ENCODE data around the gene MSH3. TPM values are rescaled to one million over a fixed set of nuclear protein-coding genes. Genes with fewer than 3 reads are reported as not detected.
A peak's percentile ranks its signal among the peaks of the same experiment; 100 is the strongest.

MSH3 gene
- polyA plus RNA-seq, 4 donors: 3.5 to 15.6 (median 4.8) TPM

DNA sequence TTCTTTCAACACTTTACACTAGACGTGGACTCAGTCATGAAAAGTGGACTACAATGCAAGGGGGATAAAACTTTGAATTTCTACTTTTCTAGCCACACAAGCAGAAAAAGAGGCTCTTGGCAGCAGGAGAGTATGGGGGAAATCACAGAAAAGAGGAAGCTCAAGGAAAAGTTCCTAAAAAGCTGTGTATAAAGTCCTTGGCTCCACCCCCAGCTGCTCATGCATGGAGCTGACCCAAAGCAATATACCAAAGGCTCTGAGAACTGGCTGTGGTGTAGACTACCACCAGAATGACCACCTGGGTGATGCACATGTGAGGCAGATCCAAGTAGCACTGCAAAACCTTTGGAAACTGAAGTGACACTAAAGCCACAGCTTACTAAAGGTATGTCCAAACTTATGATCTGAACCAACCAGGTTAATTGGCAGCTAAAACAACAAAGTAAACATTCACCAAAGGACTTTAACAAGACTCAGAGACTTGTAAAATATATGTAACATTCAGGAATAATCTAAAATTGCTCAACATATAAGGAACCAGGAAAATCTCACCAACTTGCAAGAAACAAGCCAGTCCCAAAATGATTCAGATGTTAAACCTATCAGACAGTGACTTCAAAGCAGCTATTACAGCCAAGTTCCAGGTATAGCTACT, 250.2 kb downstream of the MSH3 start:
- FAIRE-seq (no peak), DNase-seq (no peak)
- peaks cover 0 to 14% of the 10 kb centered on the region in 2 donors for H3K9me3 ChIP-seq (ENCODE audit: control insufficient read depth in 2 of 2, insufficient read depth in 1 of 2, low read depth in 1 of 2, low read length in 1 of 2)
- H3K36me3 ChIP-seq (ENCODE audit: control insufficient read depth in 3 of 3, insufficient read depth in 2 of 3, low read depth in 1 of 3, low read length in 3 of 3): no peaks in the 10 kb centered on the region
- H3K4me1 ChIP-seq (ENCODE audit: control insufficient read depth in 3 of 3, insufficient read depth in 2 of 3, low read depth in 1 of 3, low read length in 2 of 3): no peaks in the 10 kb centered on the region
- no peak overlapping the region for H3K27ac ChIP-seq (ENCODE audit: low read depth in 1 of 3, low read length in 2 of 3)
- WGBS, 3 donors: 37 to 78% (median 76%) methylated on average over 1 of the region's 1 CpG
- no peak overlapping the region for H3K4me3 ChIP-seq (ENCODE audit: low read depth in 1 of 3, low read length in 3 of 3)
- H3K27me3 ChIP-seq (ENCODE audit: control insufficient read depth in 3 of 3, insufficient read depth in 3 of 3, low read length in 3 of 3): no peaks in the 10 kb centered on the region

DNA sequence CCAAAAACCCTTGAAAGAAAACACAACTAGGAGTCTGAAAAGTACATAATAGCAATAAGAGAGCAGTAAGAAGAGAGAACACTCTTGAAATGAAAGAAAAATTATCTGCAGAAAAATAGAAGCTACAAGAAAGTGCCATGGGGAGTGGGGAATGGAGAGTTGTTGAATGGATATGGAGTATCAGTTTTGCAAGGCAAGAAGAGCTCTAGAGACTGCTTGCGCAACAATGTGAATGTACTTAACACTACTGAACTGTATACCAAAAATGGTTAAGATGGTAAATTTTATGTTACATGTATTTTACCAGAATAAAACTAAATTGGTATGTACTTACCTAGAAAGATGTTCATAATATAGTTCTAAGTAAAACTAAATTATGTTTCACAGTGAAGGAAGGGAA, 251.0 kb downstream of the MSH3 start:
- no peak for DNase-seq
- no peak overlapping the region for H3K27ac ChIP-seq (ENCODE audit: low read depth in 1 of 3, low read length in 2 of 3)
- H3K27me3 ChIP-seq (ENCODE audit: control insufficient read depth in 3 of 3, insufficient read depth in 3 of 3, low read length in 3 of 3): no peaks in the 10 kb centered on the region
- no peak overlapping the region for H3K4me3 ChIP-seq (ENCODE audit: low read depth in 1 of 3, low read length in 3 of 3)
- FAIRE-seq: no peak
- no peaks in the 10 kb centered on the region for H3K4me1 ChIP-seq (ENCODE audit: control insufficient read depth in 3 of 3, insufficient read depth in 2 of 3, low read depth in 1 of 3, low read length in 2 of 3)
- H3K9me3 ChIP-seq (ENCODE audit: control insufficient read depth in 2 of 2, insufficient read depth in 1 of 2, low read depth in 1 of 2, low read length in 1 of 2): peaks cover 0 to 14% of the 10 kb centered on the region in 2 donors
- no peaks in the 10 kb centered on the region for H3K36me3 ChIP-seq (ENCODE audit: control insufficient read depth in 3 of 3, insufficient read depth in 2 of 3, low read depth in 1 of 3, low read length in 3 of 3)
- WGBS, 3 donors: 100% methylated on average over 1 of the region's 1 CpG

DNA sequence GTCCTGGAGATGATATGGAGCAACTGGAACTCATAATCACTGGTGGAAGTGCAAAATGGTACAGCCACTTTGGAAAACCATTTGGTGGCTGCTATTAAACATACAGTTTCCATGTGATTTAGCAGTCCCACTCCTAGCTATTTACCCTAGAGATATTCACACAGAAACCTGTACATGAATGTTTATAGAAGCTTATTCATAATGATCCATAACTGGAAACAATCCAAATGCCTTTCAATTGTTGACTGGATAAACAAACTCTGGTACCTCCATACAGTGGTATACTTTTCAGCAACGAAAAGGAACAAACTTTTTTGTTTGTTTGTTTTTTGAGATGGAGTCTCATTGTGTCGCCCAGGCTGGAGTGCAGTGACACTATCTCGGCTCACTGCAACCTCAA, 258.0 kb downstream of the MSH3 start:
- Histone ChIP-seq H3K27me3 (ENCODE audit: control insufficient read depth in 3 of 3, insufficient read depth in 3 of 3, low read length in 3 of 3) (no peaks in the 10 kb centered on the region), H3K36me3 (ENCODE audit: control insufficient read depth in 3 of 3, insufficient read depth in 2 of 3, low read depth in 1 of 3, low read length in 3 of 3) (no peaks in the 10 kb centered on the region), H3K9me3 (ENCODE audit: control insufficient read depth in 2 of 2, insufficient read depth in 1 of 2, low read depth in 1 of 2, low read length in 1 of 2) (peaks cover 0 to 3% of the 10 kb centered on the region in 2 donors), H3K4me1 (ENCODE audit: control insufficient read depth in 3 of 3, insufficient read depth in 2 of 3, low read depth in 1 of 3, low read length in 2 of 3) (no peaks in the 10 kb centered on the region), H3K4me3 (ENCODE audit: low read depth in 1 of 3, low read length in 3 of 3) (no peak overlapping the region), H3K27ac (ENCODE audit: low read depth in 1 of 3, low read length in 2 of 3) (no peak overlapping the region)
- DNase-seq: no peak
- WGBS, 3 donors: 85 to 92% (median 90%) methylated on average over 3 of the region's 3 CpGs
- FAIRE-seq: no peak

DNA sequence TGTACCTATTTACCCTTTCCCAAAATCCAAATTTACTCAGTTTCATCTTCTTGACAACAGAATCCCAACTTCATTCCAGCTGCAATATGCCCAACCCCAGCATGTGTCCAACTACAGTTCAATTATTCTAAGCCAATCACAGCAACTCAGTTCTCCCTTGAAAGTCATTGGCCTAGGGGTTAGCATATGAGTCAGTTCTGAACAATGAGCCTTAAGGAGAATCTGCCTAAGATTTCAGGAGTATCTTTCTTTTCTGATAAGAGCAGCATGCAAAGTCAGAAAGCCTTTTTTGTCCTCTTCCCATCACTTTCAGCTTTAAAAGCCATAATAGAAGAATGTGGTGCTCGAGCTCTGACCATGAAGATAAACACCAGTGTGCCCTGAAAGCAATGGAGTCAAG, 261.3 kb downstream of the MSH3 start:
- Histone ChIP-seq H3K36me3 (ENCODE audit: control insufficient read depth in 3 of 3, insufficient read depth in 2 of 3, low read depth in 1 of 3, low read length in 3 of 3) (no peaks in the 10 kb centered on the region), H3K9me3 (ENCODE audit: control insufficient read depth in 2 of 2, insufficient read depth in 1 of 2, low read depth in 1 of 2, low read length in 1 of 2) (peaks cover 0 to 3% of the 10 kb centered on the region in 2 donors), H3K4me3 (ENCODE audit: low read depth in 1 of 3, low read length in 3 of 3) (no peak overlapping the region), H3K27me3 (ENCODE audit: control insufficient read depth in 3 of 3, insufficient read depth in 3 of 3, low read length in 3 of 3) (no peaks in the 10 kb centered on the region), H3K27ac (ENCODE audit: low read depth in 1 of 3, low read length in 2 of 3) (no peak overlapping the region), H3K4me1 (ENCODE audit: control insufficient read depth in 3 of 3, insufficient read depth in 2 of 3, low read depth in 1 of 3, low read length in 2 of 3) (no peaks in the 10 kb centered on the region)
- FAIRE-seq (no peak), DNase-seq (no peak)
- WGBS, 3 donors: 78 to 95% (median 93%) methylated on average over 1 of the region's 1 CpG

DNA sequence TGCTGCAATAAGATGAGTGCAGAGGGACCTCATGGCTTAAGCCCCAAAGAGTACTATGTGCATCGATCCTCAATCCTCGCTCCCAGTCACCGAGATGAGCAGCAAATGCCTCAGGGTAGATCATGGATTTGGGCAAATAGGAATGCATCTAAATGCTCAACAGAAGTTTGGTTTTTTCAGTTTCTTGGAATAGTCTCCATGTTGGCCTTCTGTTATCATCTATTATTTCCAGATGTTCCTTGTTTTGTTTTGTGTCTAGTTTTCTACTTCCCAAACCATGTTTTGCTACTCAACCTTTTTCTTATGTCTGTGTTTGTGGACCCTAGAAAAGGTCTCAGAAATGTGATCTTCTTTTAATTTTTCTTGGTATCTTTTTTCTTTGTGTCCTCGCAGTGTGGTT, 262.2 kb downstream of the MSH3 start:
- no peaks in the 10 kb centered on the region for H3K36me3 ChIP-seq (ENCODE audit: control insufficient read depth in 3 of 3, insufficient read depth in 2 of 3, low read depth in 1 of 3, low read length in 3 of 3)
- H3K27me3 ChIP-seq (ENCODE audit: control insufficient read depth in 3 of 3, insufficient read depth in 3 of 3, low read length in 3 of 3): no peaks in the 10 kb centered on the region
- no peak for DNase-seq
- FAIRE-seq: no peak
- no peak overlapping the region for H3K4me3 ChIP-seq (ENCODE audit: low read depth in 1 of 3, low read length in 3 of 3)
- H3K9me3 ChIP-seq (ENCODE audit: control insufficient read depth in 2 of 2, insufficient read depth in 1 of 2, low read depth in 1 of 2, low read length in 1 of 2): peaks cover 0 to under 1% of the 10 kb centered on the region in 2 donors
- 91 to 99% (median 97%) methylated on average over 4 of the region's 4 CpGs for WGBS, 3 donors
- H3K4me1 ChIP-seq (ENCODE audit: control insufficient read depth in 3 of 3, insufficient read depth in 2 of 3, low read depth in 1 of 3, low read length in 2 of 3): no peaks in the 10 kb centered on the region
- H3K27ac ChIP-seq (ENCODE audit: low read depth in 1 of 3, low read length in 2 of 3): no peak overlapping the region

DNA sequence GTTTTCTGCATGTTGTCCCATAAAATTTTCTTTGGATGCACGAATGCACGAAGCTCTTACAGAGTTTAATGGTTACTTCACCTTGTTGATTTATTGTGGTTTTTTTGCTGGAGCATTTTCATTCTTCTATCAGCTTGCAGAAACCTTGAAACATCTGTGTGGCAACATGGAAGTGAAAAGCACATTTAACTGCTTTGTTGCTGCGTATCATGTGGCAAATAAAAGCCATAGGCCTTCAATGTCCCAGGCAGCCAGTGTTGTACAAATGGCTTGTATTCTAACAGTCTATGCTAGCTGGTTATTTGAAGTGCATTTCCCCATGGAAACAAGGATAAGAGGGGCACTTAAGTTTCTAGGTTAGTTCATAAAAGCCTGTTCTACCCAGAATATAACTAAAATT, 263.2 kb downstream of the MSH3 start:
- H3K36me3 ChIP-seq (ENCODE audit: control insufficient read depth in 3 of 3, insufficient read depth in 2 of 3, low read depth in 1 of 3, low read length in 3 of 3): no peaks in the 10 kb centered on the region
- no peak overlapping the region for H3K27ac ChIP-seq (ENCODE audit: low read depth in 1 of 3, low read length in 2 of 3)
- FAIRE-seq (no peak), DNase-seq (no peak)
- H3K4me1 ChIP-seq (ENCODE audit: control insufficient read depth in 3 of 3, insufficient read depth in 2 of 3, low read depth in 1 of 3, low read length in 2 of 3): no peaks in the 10 kb centered on the region
- H3K9me3 ChIP-seq (ENCODE audit: control insufficient read depth in 2 of 2, insufficient read depth in 1 of 2, low read depth in 1 of 2, low read length in 1 of 2): no peaks in the 10 kb centered on the region
- H3K27me3 ChIP-seq (ENCODE audit: control insufficient read depth in 3 of 3, insufficient read depth in 3 of 3, low read length in 3 of 3): no peaks in the 10 kb centered on the region
- H3K4me3 ChIP-seq (ENCODE audit: low read depth in 1 of 3, low read length in 3 of 3): no peak overlapping the region
- 80 to 92% (median 90%) methylated on average over 3 of the region's 3 CpGs for WGBS, 3 donors

DNA sequence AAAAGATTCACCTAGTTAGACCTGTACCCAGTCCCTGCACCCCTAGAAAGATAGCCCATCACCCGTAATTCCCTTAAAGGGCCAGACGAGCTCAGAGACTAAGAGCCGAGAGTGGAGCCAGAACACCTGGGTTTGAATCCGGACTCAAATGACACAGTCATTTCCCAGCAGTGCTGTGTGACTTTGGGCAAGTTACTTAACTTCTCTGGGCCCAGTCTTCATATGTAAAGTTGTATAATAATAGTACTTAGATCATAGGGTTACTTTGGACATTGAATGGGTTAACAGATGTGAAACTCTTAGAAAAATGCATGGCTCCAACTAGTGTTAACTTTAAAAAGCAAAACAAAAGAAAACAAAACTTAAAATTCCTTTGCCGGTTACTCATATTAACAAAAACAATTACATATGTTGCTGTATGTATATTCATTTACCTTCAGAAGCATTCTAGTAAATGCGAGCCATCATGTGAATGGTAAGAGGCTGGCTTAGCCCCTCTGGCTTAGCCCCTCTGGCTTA, 265.3 kb downstream of the MSH3 start:
- Histone ChIP-seq H3K4me3 (ENCODE audit: low read depth in 1 of 3, low read length in 3 of 3) (no peak overlapping the region), H3K4me1 (ENCODE audit: control insufficient read depth in 3 of 3, insufficient read depth in 2 of 3, low read depth in 1 of 3, low read length in 2 of 3) (no peaks in the 10 kb centered on the region), H3K36me3 (ENCODE audit: control insufficient read depth in 3 of 3, insufficient read depth in 2 of 3, low read depth in 1 of 3, low read length in 3 of 3) (no peaks in the 10 kb centered on the region), H3K27me3 (ENCODE audit: control insufficient read depth in 3 of 3, insufficient read depth in 3 of 3, low read length in 3 of 3) (no peaks in the 10 kb centered on the region), H3K9me3 (ENCODE audit: control insufficient read depth in 2 of 2, insufficient read depth in 1 of 2, low read depth in 1 of 2, low read length in 1 of 2) (no peaks in the 10 kb centered on the region), H3K27ac (ENCODE audit: low read depth in 1 of 3, low read length in 2 of 3) (no peak overlapping the region)
- FAIRE-seq (no peak), DNase-seq (no peak)
- 85 to 97% (median 90%) methylated on average over 6 of the region's 6 CpGs for WGBS, 3 donors

DNA sequence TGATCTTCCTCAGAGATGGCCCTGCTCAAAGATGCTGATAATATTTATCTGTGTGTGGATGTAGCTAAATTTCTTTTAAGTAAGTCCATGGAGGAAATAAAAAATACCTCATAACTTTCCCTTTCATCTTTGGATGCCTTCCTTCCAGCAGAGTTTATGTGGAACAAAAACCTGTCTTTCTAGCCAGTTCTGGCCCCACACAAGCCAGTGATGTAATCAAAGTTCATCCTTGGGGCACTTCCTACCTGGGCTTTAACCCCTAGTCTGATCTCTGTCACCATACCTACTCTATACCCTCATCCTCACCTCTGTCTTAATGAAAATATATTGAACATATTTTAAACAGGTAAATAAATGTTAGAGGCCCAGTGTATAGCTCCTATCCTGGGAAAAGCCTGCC, 265.9 kb downstream of the MSH3 start:
- Histone ChIP-seq H3K9me3 (ENCODE audit: control insufficient read depth in 2 of 2, insufficient read depth in 1 of 2, low read depth in 1 of 2, low read length in 1 of 2) (no peaks in the 10 kb centered on the region), H3K27me3 (ENCODE audit: control insufficient read depth in 3 of 3, insufficient read depth in 3 of 3, low read length in 3 of 3) (no peaks in the 10 kb centered on the region), H3K36me3 (ENCODE audit: control insufficient read depth in 3 of 3, insufficient read depth in 2 of 3, low read depth in 1 of 3, low read length in 3 of 3) (no peaks in the 10 kb centered on the region), H3K27ac (ENCODE audit: low read depth in 1 of 3, low read length in 2 of 3) (no peak overlapping the region), H3K4me3 (ENCODE audit: low read depth in 1 of 3, low read length in 3 of 3) (no peak overlapping the region), H3K4me1 (ENCODE audit: control insufficient read depth in 3 of 3, insufficient read depth in 2 of 3, low read depth in 1 of 3, low read length in 2 of 3) (no peaks in the 10 kb centered on the region)
- FAIRE-seq (no peak), DNase-seq (peak in 1 of 2 donors; percentile 5)

DNA sequence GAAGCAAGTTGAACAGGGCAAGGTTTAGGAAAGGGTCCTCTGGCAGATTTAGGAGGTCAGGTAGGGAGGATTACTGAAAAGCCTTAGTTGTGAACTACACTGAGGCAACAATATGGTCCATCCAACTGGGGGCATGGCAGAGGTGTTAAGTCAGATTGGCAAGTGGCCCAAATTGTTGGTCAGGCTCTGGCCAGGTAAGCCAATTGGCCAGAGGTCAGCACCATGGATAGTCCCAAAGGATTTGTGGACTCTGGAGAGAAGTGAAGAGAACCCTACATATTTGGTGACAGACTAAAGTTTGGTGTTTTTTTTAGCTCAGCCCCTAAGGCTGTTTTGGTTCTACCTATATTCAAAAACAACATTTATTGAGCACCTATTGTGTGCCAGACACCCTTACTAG, 266.6 kb downstream of the MSH3 start:
- FAIRE-seq (no peak), DNase-seq (no peak)
- H3K9me3 ChIP-seq (ENCODE audit: control insufficient read depth in 2 of 2, insufficient read depth in 1 of 2, low read depth in 1 of 2, low read length in 1 of 2): no peaks in the 10 kb centered on the region
- no peaks in the 10 kb centered on the region for H3K4me1 ChIP-seq (ENCODE audit: control insufficient read depth in 3 of 3, insufficient read depth in 2 of 3, low read depth in 1 of 3, low read length in 2 of 3)
- H3K36me3 ChIP-seq (ENCODE audit: control insufficient read depth in 3 of 3, insufficient read depth in 2 of 3, low read depth in 1 of 3, low read length in 3 of 3): no peaks in the 10 kb centered on the region
- H3K27me3 ChIP-seq (ENCODE audit: control insufficient read depth in 3 of 3, insufficient read depth in 3 of 3, low read length in 3 of 3): no peaks in the 10 kb centered on the region
- no peak overlapping the region for H3K4me3 ChIP-seq (ENCODE audit: low read depth in 1 of 3, low read length in 3 of 3)
- H3K27ac ChIP-seq (ENCODE audit: low read depth in 1 of 3, low read length in 2 of 3): no peak overlapping the region

Data from small intestine (tissue), 7 donors.